OCI-M2 (cell line): ENCODE data around the gene CERK.
"Not testable (repeated sequence)": the region's sequence is repeated elsewhere in the genome, so short reads cannot be mapped to it uniquely, and the experiment has no call there.

ENCODE experiments used
- DNase-seq: peaks from one replicate; lab custom pipeline; 2025; ENCODE audit not compliant: unreplicated experiment; lab: John Stamatoyannopoulos, UW

Gene CERK, protein sequence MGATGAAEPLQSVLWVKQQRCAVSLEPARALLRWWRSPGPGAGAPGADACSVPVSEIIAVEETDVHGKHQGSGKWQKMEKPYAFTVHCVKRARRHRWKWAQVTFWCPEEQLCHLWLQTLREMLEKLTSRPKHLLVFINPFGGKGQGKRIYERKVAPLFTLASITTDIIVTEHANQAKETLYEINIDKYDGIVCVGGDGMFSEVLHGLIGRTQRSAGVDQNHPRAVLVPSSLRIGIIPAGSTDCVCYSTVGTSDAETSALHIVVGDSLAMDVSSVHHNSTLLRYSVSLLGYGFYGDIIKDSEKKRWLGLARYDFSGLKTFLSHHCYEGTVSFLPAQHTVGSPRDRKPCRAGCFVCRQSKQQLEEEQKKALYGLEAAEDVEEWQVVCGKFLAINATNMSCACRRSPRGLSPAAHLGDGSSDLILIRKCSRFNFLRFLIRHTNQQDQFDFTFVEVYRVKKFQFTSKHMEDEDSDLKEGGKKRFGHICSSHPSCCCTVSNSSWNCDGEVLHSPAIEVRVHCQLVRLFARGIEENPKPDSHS

GRCh38 chr22:46737976-46738646, at the start of gene CERK:
CERK (minus strand) TSS chr22:46738252; CDS start chr22:46738148, 104 bp downstream.
- DNase-seq, result no peak

- no peak for DNase-seq
These were observed 45.7 kb upstream of the CERK start for GRCh38 chr22:46783721-46784120.

DNA sequence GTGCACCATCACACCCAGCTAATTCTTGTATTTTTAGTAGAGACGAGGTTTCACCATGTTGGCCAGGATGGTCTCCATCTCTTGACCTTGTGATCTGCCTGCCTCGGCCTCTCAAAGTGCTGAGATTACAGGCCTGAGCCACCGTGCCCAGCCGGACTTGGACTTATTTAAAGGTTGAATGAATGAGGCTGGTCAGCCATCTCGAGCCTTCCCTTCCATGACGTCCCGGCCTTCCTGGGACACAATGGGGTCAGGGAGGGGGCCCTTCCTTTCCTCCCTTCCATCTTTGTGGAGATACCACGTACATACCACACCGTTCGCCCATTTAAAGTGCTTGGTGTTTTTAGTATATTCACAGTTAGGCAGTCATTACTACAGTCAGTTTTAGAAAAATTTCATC, 44.1 kb upstream of the CERK start:
- DNase-seq, result not testable (repeated sequence)

DNA sequence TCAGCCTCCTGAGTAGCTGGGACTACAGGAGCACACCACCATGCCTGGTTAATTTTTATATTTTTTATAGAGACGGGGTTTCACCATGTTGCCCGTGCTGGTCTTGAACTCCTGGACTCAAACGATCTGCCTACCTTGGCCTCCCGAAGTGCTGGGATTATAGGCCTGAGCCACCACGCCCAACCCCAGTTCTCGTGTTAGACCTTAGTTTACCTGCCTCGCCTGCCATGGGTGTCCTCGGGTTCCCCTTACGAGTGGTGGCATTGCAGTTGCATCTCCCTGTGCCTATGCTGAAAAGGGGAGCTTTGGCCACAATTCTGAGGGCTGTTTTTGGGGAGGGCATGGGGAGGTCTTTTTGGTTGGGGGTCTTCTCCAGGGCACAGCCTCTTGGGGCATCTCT, 43.2 kb upstream of the CERK start:
- no peak for DNase-seq

DNA sequence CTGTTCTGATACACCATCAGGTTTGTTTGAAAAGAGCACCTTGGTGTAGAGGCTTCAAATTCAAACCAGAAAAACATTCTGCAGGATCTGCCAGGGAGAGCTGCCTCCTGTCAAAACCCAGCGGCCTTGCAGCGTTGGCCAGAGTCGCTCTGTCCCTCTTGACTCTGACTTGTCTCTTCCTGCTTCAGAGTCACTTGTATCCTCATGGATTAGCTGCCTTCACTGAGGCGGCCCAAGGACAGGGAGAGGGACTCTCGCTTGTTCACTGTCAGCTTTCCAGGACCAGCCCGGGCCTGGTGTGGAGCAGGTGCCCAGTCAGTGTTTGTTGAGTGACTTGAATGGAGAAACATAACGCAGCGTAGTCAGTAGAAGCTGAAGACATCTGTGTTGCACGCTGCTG, 42.4 kb upstream of the CERK start:
- no peak for DNase-seq

DNA sequence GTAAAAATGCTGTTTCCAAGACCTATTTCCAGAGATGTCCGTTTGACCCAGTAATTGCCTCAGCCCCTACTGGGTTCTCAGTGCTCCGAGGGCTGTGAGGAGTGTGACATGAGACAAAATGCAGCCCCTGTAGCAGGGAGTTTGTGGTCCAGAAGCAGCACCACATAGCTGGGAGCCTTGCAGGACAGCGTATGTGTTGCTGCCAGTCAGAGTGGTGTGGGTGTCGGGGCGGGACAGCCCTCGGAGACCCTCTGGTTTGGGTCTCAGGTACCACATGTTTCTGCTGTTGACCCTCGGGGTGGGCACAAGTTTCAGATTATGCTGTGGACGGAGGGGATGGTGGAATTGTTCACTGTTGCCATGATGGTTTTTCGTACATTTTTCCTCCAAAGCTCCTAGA, 41.6 kb upstream of the CERK start:
- DNase-seq, result no peak

DNA sequence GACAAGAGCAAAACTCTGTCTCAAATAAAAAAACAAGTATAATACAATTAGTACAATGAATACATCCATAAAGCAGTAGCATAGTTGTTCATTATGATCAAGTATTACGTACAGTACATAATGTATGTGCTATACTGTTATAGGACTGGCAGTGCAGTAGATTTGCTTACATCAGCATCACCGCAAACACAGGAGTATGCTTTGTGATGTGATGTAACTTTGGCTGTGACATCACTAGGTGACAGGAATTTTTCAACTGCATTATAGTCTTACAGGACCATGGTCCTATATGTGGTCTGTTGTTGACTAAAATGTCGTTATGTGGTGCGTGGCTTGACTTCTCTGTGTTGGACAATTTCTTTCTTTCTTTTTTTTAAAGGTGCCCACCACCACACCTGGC, 41.0 kb upstream of the CERK start:
- no peak for DNase-seq

DNA sequence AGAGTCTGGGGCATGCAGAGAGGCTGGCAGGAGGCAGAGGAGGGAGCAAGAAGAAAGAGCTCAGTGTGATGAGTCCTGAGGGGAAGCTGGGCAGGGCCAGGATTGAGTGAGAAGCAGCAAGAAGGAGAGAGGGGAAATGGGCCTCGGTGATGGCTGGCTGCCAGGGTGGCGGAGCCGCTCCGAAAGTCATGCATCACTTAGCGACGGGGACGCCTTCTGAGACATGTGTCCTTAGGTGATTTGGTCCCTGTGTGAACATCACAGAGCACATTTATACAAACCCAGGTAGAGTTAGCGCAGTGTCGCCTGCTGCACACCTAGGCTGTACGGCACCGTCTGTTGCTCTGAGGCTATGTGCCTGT, 39.5 kb upstream of the CERK start:
- DNase-seq, result no peak

GRCh38 chr22:46776876-46777608, 39.0 kb upstream of the CERK start:
- DNase-seq, result no peak

GRCh38 chr22:46775850-46776826, 38.1 kb upstream of the CERK start:
- no peak for DNase-seq

- no peak for DNase-seq
These were observed 37.2 kb upstream of the CERK start for GRCh38 chr22:46774980-46775849.

DNA sequence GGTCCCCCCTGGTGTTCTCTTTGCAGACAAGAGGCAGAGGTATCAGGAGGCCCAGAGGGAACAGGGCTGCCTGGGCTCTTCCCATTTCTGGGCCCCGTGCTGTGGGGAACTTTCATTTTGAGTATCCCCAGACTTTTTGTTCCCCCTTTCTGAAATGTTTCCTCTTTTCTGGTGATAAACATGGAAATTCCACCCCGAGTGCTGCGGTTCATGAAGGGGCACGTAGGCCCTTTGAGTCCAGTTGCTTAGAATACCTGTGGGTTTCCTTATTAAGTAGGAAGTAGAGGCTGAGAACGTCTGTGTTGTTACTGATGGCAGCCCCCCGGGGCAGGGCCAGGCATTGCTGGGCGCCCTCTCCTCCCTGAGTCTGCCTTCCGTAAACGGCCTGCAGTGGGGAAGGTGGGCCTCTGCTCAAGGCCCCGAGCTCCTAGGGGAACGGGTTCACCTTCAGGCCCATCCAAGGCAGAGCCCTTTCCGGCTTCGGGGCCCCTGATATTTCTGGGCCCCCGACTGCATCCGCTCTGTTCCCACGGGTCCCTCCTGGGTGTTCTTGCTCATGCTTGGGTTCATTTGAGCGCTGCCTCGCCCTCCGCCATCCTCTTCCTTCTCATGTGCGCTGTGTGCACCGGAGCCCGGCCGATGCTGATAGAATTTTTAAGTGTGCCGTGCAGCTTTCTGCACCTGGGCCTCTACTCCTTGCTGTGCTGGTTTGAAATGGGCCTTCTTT, 36.4 kb upstream of the CERK start:
- DNase-seq, result no peak

DNA sequence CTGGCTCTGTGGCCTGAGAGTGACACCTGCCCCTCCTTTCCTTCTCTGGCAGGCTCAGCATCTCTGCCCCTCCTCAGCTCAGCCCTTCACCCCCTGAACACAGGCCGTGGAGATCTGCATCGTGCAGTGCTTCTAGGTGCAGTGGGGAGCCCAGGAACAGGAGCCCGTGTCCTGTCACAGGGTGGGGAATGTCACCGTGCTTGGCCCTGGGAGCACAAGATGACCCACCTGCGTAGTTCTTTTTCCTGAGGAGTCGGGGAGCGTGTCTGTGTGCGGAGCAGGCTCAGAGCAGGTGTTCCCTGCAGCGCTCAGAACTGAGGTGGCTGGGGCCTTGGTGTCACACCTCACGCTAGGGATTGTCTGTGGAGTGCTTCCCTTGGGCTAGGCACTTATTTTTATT, 35.0 kb upstream of the CERK start:
- DNase-seq, result no peak

- no peak for DNase-seq
These were observed 32.7 kb upstream of the CERK start for GRCh38 chr22:46770726-46771125.

DNA sequence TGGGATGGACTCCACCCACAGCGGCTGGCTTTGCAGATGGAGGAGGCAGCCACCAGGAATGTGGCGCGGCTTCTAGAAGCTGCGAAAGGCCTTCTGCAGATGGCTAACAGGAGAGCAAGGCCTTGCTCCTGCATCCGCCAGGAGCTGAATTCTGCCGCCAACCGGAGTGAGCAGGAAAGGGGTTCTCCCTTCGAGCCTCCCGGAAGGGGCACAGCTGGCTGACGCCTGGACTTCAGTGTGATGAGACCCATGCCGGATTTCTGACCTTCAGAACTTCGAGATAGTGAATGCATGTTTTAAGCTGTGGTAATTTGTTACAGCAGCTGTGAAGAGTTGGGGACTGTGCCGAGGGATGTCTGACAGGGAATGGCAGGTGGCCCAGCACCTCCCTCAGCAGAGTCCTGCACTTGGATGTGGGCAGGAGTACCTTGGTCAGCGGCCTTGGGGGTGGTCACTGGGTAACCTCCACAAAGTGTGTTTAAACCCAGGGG, 32.1 kb upstream of the CERK start:
- no peak for DNase-seq

DNA sequence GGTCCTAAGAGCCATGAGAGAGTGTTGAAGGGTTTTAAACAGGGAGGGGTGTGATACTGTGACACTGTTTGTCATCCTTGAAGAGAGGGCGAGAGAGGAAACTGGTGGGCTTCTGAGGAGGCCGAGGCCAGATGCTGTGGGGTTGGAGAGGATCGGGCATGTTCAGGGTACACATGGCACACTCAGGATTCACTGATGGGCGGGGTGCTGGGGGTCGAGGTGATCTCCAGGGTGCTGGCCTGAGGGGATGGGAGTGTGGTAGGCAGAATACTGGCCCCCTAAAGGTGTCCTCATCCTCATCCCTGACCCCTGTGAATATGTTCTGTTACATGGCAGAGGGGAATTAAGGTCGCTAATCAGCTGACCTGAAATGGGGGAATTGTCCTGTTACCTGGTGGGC, 31.7 kb upstream of the CERK start:
- no peak for DNase-seq

- DNase-seq, result no peak
These were observed 31.2 kb upstream of the CERK start for GRCh38 chr22:46769191-46769675.

DNA sequence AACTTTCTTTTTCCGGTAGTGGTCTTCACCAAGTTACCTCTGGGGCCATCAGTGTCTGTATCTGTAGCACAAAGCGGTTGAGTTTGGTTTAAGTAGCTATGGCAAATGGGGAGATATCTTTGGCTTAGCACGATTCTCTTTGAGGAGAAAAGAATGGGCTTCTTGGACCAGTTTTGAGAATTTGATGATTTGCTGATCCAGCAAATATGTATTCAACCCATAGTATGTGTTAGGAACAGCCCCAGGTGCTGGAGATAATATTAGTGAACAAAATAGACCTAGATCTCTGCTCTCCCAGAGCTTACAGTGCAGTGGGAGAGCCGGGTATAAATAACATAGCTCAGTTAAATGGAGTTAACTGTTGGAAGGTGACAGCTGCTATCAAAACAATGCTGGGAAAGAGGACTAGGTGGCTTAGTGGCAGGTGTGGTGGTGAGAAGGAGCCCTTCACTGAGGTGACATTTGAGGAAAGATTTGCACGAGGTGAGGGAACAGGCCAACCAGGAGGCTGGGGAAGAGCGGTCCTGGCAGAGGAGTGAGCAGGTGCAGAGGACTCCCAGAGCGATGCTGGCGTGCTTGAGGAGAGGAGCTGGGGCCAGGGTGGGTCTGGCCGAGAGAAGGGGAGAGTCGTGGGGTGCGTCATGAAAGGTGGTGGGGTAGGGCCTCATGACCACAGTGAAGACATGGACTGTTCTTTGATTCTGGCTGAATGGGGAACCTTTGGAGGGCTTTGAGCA, 29.4 kb upstream of the CERK start:
- no peak for DNase-seq
